CD4-positive, alpha-beta T cell treated with Interleukin-15 for 1 hour (primary cell): ENCODE data around the gene GOLT1A.
"Not testable (repeated sequence)": the region's sequence is repeated elsewhere in the genome, so short reads cannot be mapped to it uniquely, and the experiment has no call there.

Experiments used
- DNase-seq: peaks from one replicate; pipeline ENCODE4 v3.0.0-alpha.2; 2020

The GOLT1A gene

GRCh38 chr1:204246876-204247275 is 33.1 kb upstream of the GOLT1A start:
- DNase-seq: no peak

- DNase-seq: no peak
These were observed 29.1 kb upstream of the GOLT1A start for GRCh38 chr1:204242920-204243319.

GRCh38 chr1:204241914-204242313 is 28.1 kb upstream of the GOLT1A start:
- DNase-seq: no peak

- no peak for DNase-seq
These were observed 27.3 kb upstream of the GOLT1A start for GRCh38 chr1:204241050-204241449.

GRCh38 chr1:204240233-204240632 is 26.4 kb upstream of the GOLT1A start:
- no peak for DNase-seq

GRCh38 chr1:204239401-204239800 is 25.6 kb upstream of the GOLT1A start:
- DNase-seq: not testable (repeated sequence)

GRCh38 chr1:204238520-204238919 is 24.7 kb upstream of the GOLT1A start:
- not testable (repeated sequence) for DNase-seq

GRCh38 chr1:204237515-204237914 is 23.7 kb upstream of the GOLT1A start:
- DNase-seq: not testable (repeated sequence)

- no peak for DNase-seq
These were observed 18.7 kb upstream of the GOLT1A start for GRCh38 chr1:204232526-204232925.

- no peak for DNase-seq
These were observed 16.4 kb upstream of the GOLT1A start for GRCh38 chr1:204230211-204230610.

GRCh38 chr1:204228896-204229295 is 15.1 kb upstream of the GOLT1A start:
- DNase-seq: no peak

- DNase-seq: no peak
These were observed 14.4 kb upstream of the GOLT1A start for GRCh38 chr1:204227996-204228785.

- DNase-seq: no peak
These were observed 13.6 kb upstream of the GOLT1A start for GRCh38 chr1:204227351-204227750.

GRCh38 chr1:204225841-204226735 is 12.3 kb upstream of the GOLT1A start:
- DNase-seq: no peak

- DNase-seq: no peak
These were observed 10.9 kb upstream of the GOLT1A start for GRCh38 chr1:204224655-204225054.

GRCh38 chr1:204223129-204223860 is 9.5 kb upstream of the GOLT1A start:
- DNase-seq: no peak

GRCh38 chr1:204222764-204223055 is 8.9 kb upstream of the GOLT1A start:
- no peak for DNase-seq

GRCh38 chr1:204222006-204222763 is 8.4 kb upstream of the GOLT1A start:
- DNase-seq: no peak

GRCh38 chr1:204221271-204221670 is 7.5 kb upstream of the GOLT1A start:
- no peak for DNase-seq

- DNase-seq: no peak
These were observed 6.3 kb upstream of the GOLT1A start for GRCh38 chr1:204219971-204220616.

- no peak for DNase-seq
These were observed 4.8 kb upstream of the GOLT1A start for GRCh38 chr1:204218552-204218951.

GRCh38 chr1:204217648-204218000 is 3.8 kb upstream of the GOLT1A start:
- no peak for DNase-seq
